GM21360 (cell line): ENCODE measurements around the gene EVI2A.

Source experiments
- ATAC-seq: cut with Tn5 transposase; IDR thresholded peaks from one replicate; pipeline ENCODE4 v1.9.1; 2021; ENCODE audit warnings: mild to moderate bottlenecking, moderate library complexity; ENCODE audit not compliant: unreplicated experiment

Gene EVI2A

DNA sequence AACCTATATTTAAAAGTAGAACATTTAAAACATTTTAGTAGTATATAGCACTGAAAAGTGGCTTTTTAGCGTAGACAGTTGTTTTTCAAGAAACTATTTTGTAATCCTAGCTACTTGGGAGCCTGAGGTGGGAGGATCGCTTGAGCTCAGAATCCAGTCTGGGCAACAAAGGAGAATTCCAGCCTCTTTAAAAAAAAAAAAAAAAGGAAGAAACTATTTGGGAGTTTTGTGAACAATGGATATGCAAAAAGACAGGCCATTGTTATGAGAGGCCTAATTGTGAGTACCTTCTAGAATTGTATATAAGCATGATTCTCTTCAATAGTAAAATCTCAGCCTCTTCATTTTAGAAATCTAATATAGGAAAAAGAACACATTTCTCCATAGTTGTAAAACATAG lies 42.0 kb downstream of the EVI2A start:
- no peak for ATAC-seq

DNA sequence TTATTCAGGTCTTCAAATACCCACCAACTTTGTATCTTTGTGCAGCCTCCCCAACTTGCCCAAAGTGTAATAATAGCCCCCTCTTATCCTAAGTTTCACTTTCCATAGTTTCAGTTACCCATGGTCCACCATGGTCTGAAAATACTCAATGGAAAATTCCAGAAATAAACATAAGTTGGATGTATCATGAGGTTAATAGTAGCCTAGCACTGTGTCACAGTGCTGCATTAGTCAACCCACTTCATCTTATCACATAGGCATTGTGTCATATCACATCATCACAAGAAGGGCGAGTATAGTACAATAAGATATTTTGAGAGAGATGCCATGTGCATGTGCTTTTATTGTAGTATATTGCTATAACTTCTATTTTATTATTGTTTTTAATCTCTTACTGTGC lies 46.3 kb downstream of the EVI2A start:
- no peak for ATAC-seq

DNA sequence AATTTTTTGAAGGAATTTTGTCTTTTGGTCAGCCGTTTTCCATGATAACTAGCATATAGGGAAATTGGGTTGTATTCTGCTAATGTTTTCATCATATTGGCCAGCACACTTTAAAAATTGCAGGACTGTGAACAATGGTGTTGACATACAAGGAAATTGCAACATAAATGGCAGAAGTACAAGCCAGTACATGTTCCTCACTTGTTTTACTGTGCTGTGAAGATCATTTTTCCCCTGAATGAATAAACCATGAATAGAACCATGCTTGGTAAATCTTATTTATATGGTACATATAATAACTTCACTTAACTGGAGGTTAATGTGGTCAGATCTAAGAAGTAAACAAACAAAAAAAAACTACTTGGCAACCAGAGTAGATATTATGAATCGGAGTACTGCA lies 47.2 kb downstream of the EVI2A start:
- no peak for ATAC-seq

DNA sequence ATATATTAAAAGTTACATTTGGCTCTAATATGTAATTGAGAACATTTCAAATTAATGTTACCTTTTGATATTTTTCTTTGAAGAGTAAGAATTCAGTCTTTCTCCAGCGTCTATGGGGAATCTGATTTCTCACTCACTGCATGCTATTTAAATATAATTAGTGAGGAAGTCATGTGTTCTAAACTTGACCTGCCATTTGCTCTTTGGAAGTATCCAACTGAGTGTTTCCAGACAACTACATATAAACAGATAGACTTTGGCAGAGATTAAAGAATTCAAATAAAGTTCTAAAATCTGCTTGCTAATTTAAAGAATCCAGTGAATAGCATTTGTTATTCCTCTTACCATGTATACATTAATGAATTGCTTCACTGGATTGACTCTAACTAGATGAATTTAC lies 47.9 kb downstream of the EVI2A start:
- no peak for ATAC-seq

DNA sequence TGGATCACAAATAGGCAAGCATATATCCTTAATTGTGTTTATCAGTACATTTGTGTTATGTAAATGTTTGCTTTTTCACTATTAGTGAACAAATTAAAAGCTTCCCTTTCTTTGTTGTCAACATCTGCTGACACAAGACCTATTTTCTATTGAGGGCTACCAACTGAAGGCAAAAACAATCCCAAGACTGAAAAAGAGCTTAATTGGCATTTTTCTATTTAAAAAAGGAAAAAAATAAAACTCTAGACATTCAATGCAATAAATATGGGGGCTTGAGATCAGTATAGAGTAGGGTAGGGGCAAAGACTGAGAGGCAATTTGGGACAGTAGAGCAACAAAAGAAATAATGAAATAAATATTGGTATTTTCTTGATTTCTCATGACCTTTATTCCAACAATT lies 48.6 kb downstream of the EVI2A start:
- no peak for ATAC-seq

DNA sequence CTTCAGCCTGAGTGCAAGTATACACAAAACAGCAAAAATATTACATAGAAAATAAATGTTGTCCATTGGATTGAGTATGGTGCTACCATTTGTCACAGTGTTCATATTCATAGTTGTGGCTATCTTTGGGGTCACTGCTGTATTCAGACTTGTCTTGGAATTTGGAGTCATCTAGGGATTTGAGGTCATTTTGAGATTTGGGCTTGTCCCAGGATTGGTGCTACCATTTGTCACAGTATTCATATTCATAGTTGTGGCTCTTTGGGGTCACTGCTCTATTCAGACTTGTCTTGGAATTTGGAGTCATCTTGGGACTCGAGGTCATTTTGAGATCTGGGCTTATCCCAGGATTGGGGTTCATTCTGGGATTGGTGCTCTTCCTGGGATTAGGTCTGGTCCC lies 49.2 kb downstream of the EVI2A start:
- no peak for ATAC-seq

DNA sequence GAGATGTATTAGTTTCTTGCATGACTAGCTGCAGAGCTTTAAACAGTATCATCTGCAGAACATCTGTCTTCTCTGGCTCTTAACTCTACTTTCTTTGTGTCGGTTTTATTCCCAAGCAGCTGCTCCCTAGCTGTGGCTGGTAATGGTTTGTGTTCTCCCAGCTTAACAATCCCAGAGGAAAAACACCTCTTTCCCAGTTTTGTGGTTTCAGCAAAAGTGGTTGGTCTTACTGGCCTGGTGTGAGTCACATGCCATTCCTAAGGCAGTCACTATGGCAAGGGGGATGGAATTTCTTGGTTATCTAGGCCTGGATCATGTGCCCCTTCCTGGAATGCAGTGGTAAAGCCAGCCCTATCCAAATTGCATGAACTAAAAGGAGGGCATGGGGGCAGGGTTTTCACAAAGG lies 51.8 kb downstream of the EVI2A start:
- ATAC-seq, result no peak

DNA sequence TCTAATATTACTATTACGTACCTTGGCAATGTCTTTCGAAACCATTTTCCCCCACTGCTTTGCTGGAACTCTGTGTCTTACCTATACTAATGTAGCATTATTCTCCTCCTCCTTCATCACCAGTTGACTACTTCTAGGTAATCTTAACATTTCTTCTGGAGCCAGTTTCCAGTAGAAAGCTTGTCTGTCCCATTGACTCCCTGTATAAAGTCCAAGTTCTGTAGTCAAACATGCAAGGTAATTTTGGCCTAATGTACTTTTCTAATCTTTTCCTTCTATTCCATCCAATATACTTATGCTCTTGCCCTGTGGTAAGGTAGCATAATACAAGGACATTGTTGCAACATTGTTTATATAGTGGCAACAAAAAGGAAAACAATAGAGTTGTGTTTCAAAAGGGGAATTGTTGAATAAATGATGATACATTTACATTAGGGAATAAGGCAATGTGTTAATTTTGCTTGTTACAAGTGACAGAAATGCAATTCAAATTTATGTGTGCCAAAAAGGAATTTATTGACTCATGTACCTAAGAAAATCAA lies 52.3 kb downstream of the EVI2A start:
- ATAC-seq, result no peak
